Body of pancreas (tissue), 4 donors: ENCODE data around the gene UCHL3.

Source experiments
- POLR2A ChIP-seq, 3 donors: fragments of 450-650 bp; IDR thresholded peaks; one replicate each; pipeline ENCODE4 v1.6.1; 2016; ENCODE audit warnings: antibody characterized with exemption in 3 of 3, mild to moderate bottlenecking in 2 of 3
- TF ChIP-seq, protein P1 (sequence below), 7 experiments: fragments of 450-650 bp in 4 of 7; fragments of 200-600 bp in 3 of 7; sonication (generic) in 3 of 7; IDR thresholded peaks; one replicate each; pipeline ENCODE4 v1.5.1; 2016 to 2019; ENCODE audit warnings: antibody characterized with exemption in 7 of 7

DNA sequence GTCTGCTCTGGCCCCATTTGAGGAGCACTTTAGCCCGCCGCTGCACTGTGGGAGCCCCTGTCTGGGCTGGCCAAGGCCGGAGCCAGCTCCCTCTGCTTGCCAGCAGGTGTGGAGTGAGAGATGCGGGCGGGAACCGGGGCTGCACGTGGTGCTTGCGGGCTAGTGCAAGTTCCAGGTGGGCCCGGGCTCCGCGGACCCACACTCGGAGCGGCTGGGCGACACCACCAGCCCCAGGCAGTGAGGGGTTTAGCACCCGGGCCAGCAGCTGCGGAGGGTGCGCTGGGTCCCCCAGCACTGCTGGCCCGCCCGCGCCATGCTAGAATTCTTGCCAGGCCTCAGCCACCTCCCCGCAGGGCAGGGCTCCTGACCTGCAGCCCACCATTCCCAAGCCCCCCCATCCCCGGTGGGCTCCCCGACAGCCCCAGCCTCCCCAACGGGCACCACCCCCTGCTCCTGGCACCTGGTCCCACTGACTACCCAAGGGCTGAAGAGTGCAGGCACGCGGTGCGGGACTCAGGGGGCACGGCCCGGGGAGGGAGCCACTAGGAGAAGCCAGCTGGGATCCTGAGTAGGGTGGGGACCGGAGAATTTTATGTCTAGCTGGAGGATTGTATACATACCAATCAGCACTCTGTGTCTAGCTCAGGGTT lies 31.0 kb upstream of the UCHL3 start:
- TF ChIP-seq, protein P1, sequence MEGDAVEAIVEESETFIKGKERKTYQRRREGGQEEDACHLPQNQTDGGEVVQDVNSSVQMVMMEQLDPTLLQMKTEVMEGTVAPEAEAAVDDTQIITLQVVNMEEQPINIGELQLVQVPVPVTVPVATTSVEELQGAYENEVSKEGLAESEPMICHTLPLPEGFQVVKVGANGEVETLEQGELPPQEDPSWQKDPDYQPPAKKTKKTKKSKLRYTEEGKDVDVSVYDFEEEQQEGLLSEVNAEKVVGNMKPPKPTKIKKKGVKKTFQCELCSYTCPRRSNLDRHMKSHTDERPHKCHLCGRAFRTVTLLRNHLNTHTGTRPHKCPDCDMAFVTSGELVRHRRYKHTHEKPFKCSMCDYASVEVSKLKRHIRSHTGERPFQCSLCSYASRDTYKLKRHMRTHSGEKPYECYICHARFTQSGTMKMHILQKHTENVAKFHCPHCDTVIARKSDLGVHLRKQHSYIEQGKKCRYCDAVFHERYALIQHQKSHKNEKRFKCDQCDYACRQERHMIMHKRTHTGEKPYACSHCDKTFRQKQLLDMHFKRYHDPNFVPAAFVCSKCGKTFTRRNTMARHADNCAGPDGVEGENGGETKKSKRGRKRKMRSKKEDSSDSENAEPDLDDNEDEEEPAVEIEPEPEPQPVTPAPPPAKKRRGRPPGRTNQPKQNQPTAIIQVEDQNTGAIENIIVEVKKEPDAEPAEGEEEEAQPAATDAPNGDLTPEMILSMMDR (IDR thresholded peaks at IDR 0.05), result no peak
- no peak for TF ChIP-seq POLR2A (IDR thresholded peaks at IDR 0.05)
